Omental fat pad (tissue), 4 donors: ENCODE results near the gene PRKCE. TPM values are rescaled to one million over a fixed set of nuclear protein-coding genes. Genes with fewer than 3 reads are reported as not detected.

Experiments used
- ATAC-seq: fragments of 150-250 bp; one replicate; pipeline ENCODE4 v1.9.1; 2016; ENCODE audit warnings: mild to moderate bottlenecking, moderate library complexity; ENCODE audit not compliant: low FRiP score
- DNase-seq: peaks from one replicate; pipeline ENCODE4 v3.0.0-alpha.2; 2019; ENCODE audit warnings: low spot score
- total RNA-seq, 4 donors: library from RNA; depleted of rRNA; stranded (reverse); fragments of >200 nt; gene quantifications; one replicate each; pipeline ENCODE4 v1.1.0, GENCODE V29; 2016
- TF ChIP-seq, protein P1 (sequence below), 3 donors: fragments of 450-650 bp; IDR thresholded peaks; one replicate each; pipeline ENCODE4 v1.5.1; 2016 to 2017; ENCODE audit warnings: antibody characterized with exemption in 3 of 3, mild to moderate bottlenecking in 3 of 3, moderate library complexity in 2 of 3

Gene PRKCE
- total RNA-seq, 4 donors from 2014 or later, result 8.8 to 24.3 (median 14.0) TPM

DNA sequence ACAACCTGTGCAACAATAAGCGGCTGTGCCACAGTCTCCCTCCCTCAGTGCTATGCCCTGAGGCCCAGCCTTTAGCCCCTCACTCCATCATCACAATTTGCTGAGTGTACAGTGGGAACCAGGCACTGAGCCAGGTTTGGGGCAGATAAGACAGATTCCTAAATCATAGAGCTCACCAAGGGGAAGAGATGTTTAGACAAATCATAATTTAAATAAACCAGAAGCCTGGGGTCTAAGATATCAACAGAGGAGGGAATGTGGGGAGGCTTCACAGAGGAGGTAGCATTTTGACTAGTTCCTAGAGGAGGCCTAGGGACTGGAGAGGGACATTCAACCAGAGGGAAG is 506.5 kb downstream of the PRKCE start:
- no peak for DNase-seq
- no peak for ATAC-seq
- TF ChIP-seq, protein P1, sequence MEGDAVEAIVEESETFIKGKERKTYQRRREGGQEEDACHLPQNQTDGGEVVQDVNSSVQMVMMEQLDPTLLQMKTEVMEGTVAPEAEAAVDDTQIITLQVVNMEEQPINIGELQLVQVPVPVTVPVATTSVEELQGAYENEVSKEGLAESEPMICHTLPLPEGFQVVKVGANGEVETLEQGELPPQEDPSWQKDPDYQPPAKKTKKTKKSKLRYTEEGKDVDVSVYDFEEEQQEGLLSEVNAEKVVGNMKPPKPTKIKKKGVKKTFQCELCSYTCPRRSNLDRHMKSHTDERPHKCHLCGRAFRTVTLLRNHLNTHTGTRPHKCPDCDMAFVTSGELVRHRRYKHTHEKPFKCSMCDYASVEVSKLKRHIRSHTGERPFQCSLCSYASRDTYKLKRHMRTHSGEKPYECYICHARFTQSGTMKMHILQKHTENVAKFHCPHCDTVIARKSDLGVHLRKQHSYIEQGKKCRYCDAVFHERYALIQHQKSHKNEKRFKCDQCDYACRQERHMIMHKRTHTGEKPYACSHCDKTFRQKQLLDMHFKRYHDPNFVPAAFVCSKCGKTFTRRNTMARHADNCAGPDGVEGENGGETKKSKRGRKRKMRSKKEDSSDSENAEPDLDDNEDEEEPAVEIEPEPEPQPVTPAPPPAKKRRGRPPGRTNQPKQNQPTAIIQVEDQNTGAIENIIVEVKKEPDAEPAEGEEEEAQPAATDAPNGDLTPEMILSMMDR (IDR thresholded peaks at IDR 0.05), result no peak

DNA sequence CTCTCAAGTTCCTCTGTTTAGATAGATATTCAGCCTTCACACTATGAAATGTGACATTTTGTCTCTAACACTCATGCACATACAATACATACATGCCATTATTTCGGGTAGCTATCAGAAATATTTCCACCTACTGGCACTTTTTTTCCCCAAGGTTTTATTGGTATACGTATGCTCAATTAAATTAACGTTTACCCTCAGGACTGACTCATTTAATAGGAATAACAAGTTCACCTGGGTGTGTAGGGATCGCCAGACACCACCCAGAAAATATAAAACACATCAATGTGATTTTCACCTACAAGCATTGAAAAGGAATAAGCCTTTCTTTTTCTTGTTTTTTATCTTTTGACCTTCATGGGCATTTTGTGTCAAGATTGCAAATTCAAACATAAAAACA is 507.2 kb downstream of the PRKCE start:
- DNase-seq (no peak), ATAC-seq (no peak)
- TF ChIP-seq, protein P1 (IDR thresholded peaks at IDR 0.05), result no peak

DNA sequence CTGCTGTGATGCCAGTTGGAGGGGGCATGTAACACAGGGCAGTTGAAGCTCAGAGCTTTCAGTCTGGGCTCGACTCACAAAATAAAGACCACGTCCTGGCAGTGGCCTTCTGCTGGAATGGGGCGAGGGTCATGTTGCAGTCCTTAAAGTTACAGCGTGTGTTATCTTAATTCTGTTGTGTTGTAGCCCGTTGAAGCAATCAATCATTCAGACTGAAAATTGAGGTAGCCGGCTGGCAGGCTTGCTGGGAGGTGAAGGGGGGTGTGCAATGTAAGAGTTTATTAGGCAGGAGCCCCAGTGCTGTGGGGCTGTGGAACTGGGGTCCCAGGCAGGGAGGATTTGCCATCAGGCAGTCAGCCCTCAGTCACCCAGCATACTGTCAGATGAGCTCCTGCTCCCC is 508.9 kb downstream of the PRKCE start:
- no peak for ATAC-seq
- TF ChIP-seq, protein P1 (IDR thresholded peaks at IDR 0.05), result no peak
- no peak for DNase-seq

DNA sequence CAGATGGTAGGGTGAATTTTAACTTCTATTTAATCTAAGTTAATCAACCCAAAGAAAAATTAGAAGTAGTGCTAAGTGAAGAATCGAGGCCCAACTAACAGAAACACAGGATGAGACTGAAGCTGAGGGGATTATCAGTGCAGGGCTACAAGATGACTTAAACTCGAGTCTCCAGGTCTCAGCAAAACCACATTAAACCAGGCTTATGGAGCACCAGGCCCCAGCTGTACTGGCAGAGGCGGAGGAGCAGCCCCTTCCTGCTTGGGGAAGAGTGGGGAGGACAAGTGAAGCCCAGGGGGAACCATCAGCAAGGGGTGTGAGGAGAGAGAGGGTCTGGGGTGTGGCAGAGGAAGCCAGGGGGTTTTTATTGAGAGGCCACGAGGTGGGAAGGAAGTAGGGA is 509.8 kb downstream of the PRKCE start:
- TF ChIP-seq, protein P1 (IDR thresholded peaks at IDR 0.05), result no peak
- ATAC-seq (no peak), DNase-seq (no peak)

DNA sequence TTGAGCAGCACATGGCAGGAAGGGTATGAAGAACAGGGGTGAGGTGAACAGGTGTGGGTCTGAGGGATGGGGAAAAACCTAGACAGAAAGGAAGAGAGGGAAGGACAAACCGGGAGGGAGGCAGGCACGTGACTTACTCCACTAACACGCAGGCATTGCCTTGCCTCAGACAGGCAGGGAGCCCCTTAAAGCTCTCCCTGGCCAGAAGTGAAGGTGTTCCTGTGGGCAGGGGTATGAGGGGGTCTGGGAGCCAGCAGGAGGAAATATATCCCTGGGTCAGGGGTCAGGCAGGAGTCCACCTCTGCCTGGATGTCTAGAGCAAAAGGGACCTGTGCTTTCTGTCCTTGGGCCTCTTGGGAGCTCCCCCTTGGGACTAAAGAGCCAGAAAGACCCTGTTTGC is 510.4 kb downstream of the PRKCE start:
- ATAC-seq (no peak), DNase-seq (no peak)
- TF ChIP-seq, protein P1 (IDR thresholded peaks at IDR 0.05), result no peak

DNA sequence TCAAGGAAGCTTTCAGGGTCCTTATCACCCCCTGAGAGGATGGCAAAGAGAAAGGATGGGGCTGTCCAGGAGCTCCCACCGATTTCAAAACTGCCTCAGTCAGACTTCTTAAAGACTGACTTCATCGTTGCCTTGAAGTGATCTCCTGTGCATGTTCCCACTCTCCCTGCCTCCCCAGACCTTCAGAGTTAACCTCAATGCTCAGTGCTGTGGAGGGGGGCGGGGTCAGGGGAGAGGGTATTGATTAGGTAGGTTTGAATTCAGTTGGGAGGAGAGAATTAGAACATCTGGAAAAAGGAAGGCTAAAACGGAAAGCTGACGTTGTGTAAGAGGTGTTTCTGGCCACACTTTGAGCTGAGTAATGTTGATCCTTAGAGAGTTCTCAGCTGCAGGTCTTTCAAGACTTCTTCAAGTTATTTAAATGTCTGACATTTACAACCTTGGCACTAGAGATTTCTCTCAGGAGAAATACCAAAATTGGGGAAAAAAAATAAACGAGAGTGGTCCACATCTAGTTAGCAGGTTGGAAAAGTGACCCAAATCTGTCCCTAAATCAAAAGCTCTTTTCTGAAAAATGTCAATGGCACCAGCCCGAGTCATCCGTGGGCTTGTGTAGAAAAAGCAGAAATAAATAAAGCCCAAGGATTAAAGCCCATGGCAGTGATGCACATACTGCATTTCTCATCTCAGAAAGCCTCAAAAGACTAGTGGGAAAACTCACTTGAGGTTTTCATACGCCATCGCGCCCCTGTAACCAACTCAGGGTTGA is 511.0 kb downstream of the PRKCE start:
- DNase-seq (no peak), ATAC-seq (no peak)
- TF ChIP-seq, protein P1 (IDR thresholded peaks at IDR 0.05), result no peak

DNA sequence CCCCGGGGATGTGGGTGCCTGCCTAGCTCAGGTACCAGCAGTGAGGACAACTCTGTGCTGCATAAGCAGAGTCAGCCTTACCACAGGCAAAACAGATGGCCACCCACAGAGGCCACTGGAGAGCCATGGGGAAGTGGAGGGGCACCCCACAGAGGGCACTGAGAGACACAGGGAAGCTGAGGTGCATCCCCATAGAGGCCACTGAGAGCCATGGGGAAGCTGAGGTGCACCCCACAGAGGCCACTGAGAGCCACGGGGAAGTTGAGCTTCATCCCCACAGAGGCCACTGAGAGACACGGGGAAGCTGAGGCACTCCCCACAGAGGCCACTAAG is 511.6 kb downstream of the PRKCE start:
- DNase-seq, result no peak
- ATAC-seq, result no peak
- TF ChIP-seq, protein P1 (IDR thresholded peaks at IDR 0.05), result no peak
